K562 (cell line): Measurements from ENCODE around the gene COL25A1. TPM values are rescaled to one million over a fixed set of nuclear protein-coding genes. Genes with fewer than 3 reads are reported as not detected.

ENCODE experiments used
- ATAC-seq: fragments of 200-7000 bp; cut with Tn5 transposase; 3 replicates; pipeline ENCODE4 v1.9.1; 2020; ENCODE audit warnings: moderate library complexity
- BruUV-seq: library from RNA; stranded (reverse); fragments of 400-500 nt; replicated peaks from 2 replicates; lab custom pipeline; 2021; lab: Mats Ljungman, UMichigan
- CTCF ChIA-PET: fragments of 300-600 bp; formaldehyde crosslinking; extraction: SDS; loops from one replicate; lab custom pipeline; 2021; ENCODE audit warnings: low intra/inter-chr PET ratio; lab: Yijun Ruan, JAX
- POLR2A ChIA-PET: fragments of 300-600, 350-650 bp; sonication (Branson Sonifier 250); formaldehyde crosslinking; extraction: SDS; loops from one replicate; lab custom pipeline; 2021; ENCODE audit warnings: antibody characterized with exemption, inconsistent platforms; lab: Yijun Ruan, JAX
- DNase-seq, 4 experiments: peaks; one replicate each; pipeline versions ENCODE4 v3.0.0 to v3.0.0-alpha.2; 2011 to 2018; ENCODE audit warnings: low spot score in 3 of 4, mixed read lengths in 3 of 4; ENCODE audit errors: extremely low read depth in 1 of 4
- FAIRE-seq: peaks from 2 replicates; lab custom pipeline; 2011; peaks lifted over from hg19 to GRCh38; lab: Jason Lieb, UNC
- H2AFZ ChIP-seq: 2 replicates; pipeline ENCODE4 v1.6.0; 2011; ENCODE audit warnings: low read depth, low read length, control low read depth, inconsistent platforms
- H3K27ac ChIP-seq: fragments of 200-600 bp; 3 replicates; pipeline ENCODE4 v1.8.0; 2011; ENCODE audit warnings: low read depth, mild to moderate bottlenecking, control low read depth, inconsistent platforms, low read length, moderate library complexity, mixed read lengths; ENCODE audit errors: extremely low read depth
- H3K27me3 ChIP-seq, 2 experiments: fragments of 300-600 bp in 1 of 2; 2 replicates in 1 of 2; 3 replicates in 1 of 2; pipeline versions ENCODE4 v1.6.0 to v1.8.0; 2011; ENCODE audit warnings: inconsistent platforms in 2 of 2, low read length in 2 of 2, mild to moderate bottlenecking in 1 of 2, mixed read lengths in 1 of 2, moderate library complexity in 1 of 2; ENCODE audit not compliant: control insufficient read depth in 2 of 2, insufficient read depth in 2 of 2
- H3K36me3 ChIP-seq: fragments of 300-600 bp; 3 replicates; pipeline ENCODE4 v1.8.0; 2011; ENCODE audit warnings: mild to moderate bottlenecking, low read length, inconsistent platforms; ENCODE audit not compliant: control insufficient read depth, insufficient read depth
- H3K4me1 ChIP-seq, 2 experiments: fragments of 200-600 bp in 1 of 2; replicated peaks in 1 of 2; 2 replicates in 1 of 2; 3 replicates in 1 of 2; pipeline versions ENCODE4 v1.5.1 to v1.8.0; 2011; ENCODE audit warnings: inconsistent platforms in 2 of 2, low read length in 2 of 2, mild to moderate bottlenecking in 1 of 2, mixed read lengths in 1 of 2, moderate library complexity in 1 of 2; ENCODE audit not compliant: control insufficient read depth in 2 of 2, insufficient read depth in 2 of 2
- H3K4me2 ChIP-seq: 2 replicates; pipeline ENCODE4 v1.6.1; 2011; ENCODE audit warnings: low read length, control low read depth, inconsistent platforms, mixed read lengths; ENCODE audit not compliant: insufficient read depth
- H3K4me3 ChIP-seq: fragments of 200-600 bp; sonication (generic), shearing (Covaris generic); 2 replicates; pipeline ENCODE4 v1.5.1; 2016; ENCODE audit warnings: control low read depth, inconsistent platforms
- H3K79me2 ChIP-seq: fragments of 200-600 bp; 3 replicates; pipeline ENCODE4 v1.8.0; 2011; ENCODE audit warnings: low read length, inconsistent platforms; ENCODE audit not compliant: control insufficient read depth, insufficient read depth
- H3K9ac ChIP-seq, 2 experiments: 2 replicates each; pipeline versions ENCODE4 v1.6.0 to v1.6.1; 2011; ENCODE audit warnings: low read depth in 2 of 2, low read length in 2 of 2, control low read depth in 1 of 2, inconsistent platforms in 1 of 2, mild to moderate bottlenecking in 1 of 2, mixed read lengths in 1 of 2; ENCODE audit not compliant: insufficient read depth in 1 of 2
- H3K9me1 ChIP-seq: one replicate; pipeline ENCODE4 v1.6.0; 2011; ENCODE audit warnings: inconsistent platforms, mild to moderate bottlenecking, low read length, moderate library complexity; ENCODE audit not compliant: control insufficient read depth, insufficient read depth
- H3K9me3 ChIP-seq: replicated peaks from 2 replicates; pipeline ENCODE4 v1.5.1; 2011; ENCODE audit warnings: low read depth, low read length, inconsistent platforms; ENCODE audit not compliant: control insufficient read depth, insufficient read depth
- H4K20me1 ChIP-seq: replicated peaks from 2 replicates; pipeline ENCODE4 v1.6.1; 2011; ENCODE audit warnings: low read length, inconsistent platforms, mixed read lengths; ENCODE audit not compliant: control insufficient read depth, insufficient read depth
- BRF1 ChIP-seq: IDR thresholded peaks from 3 replicates; pipeline ENCODE4 v1.6.1; 2011; ENCODE audit warnings: borderline replicate concordance, mild to moderate bottlenecking; ENCODE audit not compliant: insufficient read length; ENCODE audit errors: extremely low read depth
- C11orf30 ChIP-seq: fragments of 450-650 bp; IDR thresholded peaks from 2 replicates; pipeline ENCODE4 v1.6.1; 2016; ENCODE audit warnings: low read depth, mild to moderate bottlenecking
- DACH1 ChIP-seq: fragments of 450-650 bp; IDR thresholded peaks from 2 replicates; pipeline ENCODE4 v1.6.1; 2018; ENCODE audit not compliant: partially characterized antibody
- FUS ChIP-seq: fragments of 200-400 bp; formaldehyde crosslinking; optimal IDR thresholded peaks from 2 replicates; pipeline ENCODE3; 2017; ENCODE audit warnings: low read depth, low read length
- MAFG ChIP-seq: fragments of 450-650 bp; conservative IDR thresholded peaks from 2 replicates; pipeline ENCODE4 v1.6.1; 2016; ENCODE audit warnings: missing genetic modification characterization, missing compliant biosample characterization
- NR2C1 ChIP-seq, 2 experiments: fragments of 450-650 bp; IDR thresholded peaks; 2 replicates each; pipeline ENCODE4 v1.6.1; 2017; ENCODE audit warnings: mild to moderate bottlenecking in 2 of 2, antibody characterized with exemption in 1 of 2, inconsistent platforms in 1 of 2, missing compliant biosample characterization in 1 of 2, missing genetic modification characterization in 1 of 2
- PTTG1 ChIP-seq: fragments of 450-650 bp; IDR thresholded peaks from 2 replicates; pipeline ENCODE4 v1.6.1; 2016; ENCODE audit warnings: low read depth, mild to moderate bottlenecking, missing genetic modification characterization, missing compliant biosample characterization
- SOX6 ChIP-seq: fragments of 450-650 bp; IDR thresholded peaks from 2 replicates; pipeline ENCODE4 v1.6.1; 2014; ENCODE audit warnings: mild to moderate bottlenecking
- TFE3 ChIP-seq: fragments of 450-650 bp; formaldehyde crosslinking; IDR thresholded peaks from 2 replicates; pipeline ENCODE4 v1.4.0; 2020; ENCODE audit warnings: mild to moderate bottlenecking, mixed read lengths
- ZFP91 ChIP-seq: sonication (generic); formaldehyde crosslinking; IDR thresholded peaks from 2 replicates; pipeline ENCODE4 v1.8.0; 2022; ENCODE audit warnings: mild to moderate bottlenecking, missing genetic modification reagents
- ZNF316 ChIP-seq: fragments of 450-650 bp; IDR thresholded peaks from 2 replicates; pipeline ENCODE4 v1.6.1; 2016
- ZNF583 ChIP-seq: fragments of 250-450 bp; sonication (Bioruptor Pico); IDR thresholded peaks from 2 replicates; pipeline ENCODE4 v1.4.0; 2020
- ZNF589 ChIP-seq: fragments of 200-800 bp; sonication (Bioruptor generic); IDR thresholded peaks from 2 replicates; pipeline ENCODE4 v1.6.1; 2016; ENCODE audit warnings: low read depth, missing genetic modification characterization, missing compliant biosample characterization
- WGBS: fragments of 100-300 bp; shearing (Covaris generic); methylation state at CpG from one replicate; pipeline ENCODE4 v1.1.6; 2016; ENCODE audit warnings: low coverage, mixed read lengths; ENCODE audit not compliant: insufficient coverage; ENCODE audit errors: missing lambda C conversion rate; 5-methylcytosine and 5-hydroxymethylcytosine counted together
- in situ Hi-C: fragments of 300-500 bp; cut with MboI; formaldehyde crosslinking; loops from 4 replicates; pipeline ENCODE4 v1.15.0; 2018; ENCODE audit warnings: inconsistent platforms, mixed read lengths
- intact Hi-C: fragments of 100-400 bp; cut with micrococcal nuclease; formaldehyde crosslinking; loops from 2 replicates; pipeline ENCODE4 v1.14.2; 2022
- polyA plus RNA-seq, 8 experiments: library from polyadenylated mRNA; depleted of rRNA in 4 of 8; stranded (reverse) in 5 of 8; unstranded in 3 of 8; fragments of >200 nt; fragmentation: Nextera tagmentation in 2 of 8; fragmentation: Illumina TruSeq in 1 of 8; extraction: Ambion mirVana in 2 of 8; extraction: Trizol in 1 of 8; gene quantifications; 2 replicates each; pipeline versions ENCODE4 v1.2.1 to v1.2.3, GENCODE V29; 2011 to 2014; ENCODE audit warnings: inconsistent platforms in 1 of 8, missing spikeins in 1 of 8
- total RNA-seq, 7 experiments: library from RNA; depleted of rRNA in 6 of 7; stranded (reverse); fragments of >200 nt in 6 of 7; fragmentation: Illumina TruSeq in 2 of 7; extraction: Trizol in 2 of 7; gene quantifications; 2 replicates each; pipeline versions ENCODE4 v1.2.1 to v1.2.3, GENCODE V29; 2011 to 2021; ENCODE audit warnings: low replicate concordance in 1 of 7

The COL25A1 gene
- total and polyA plus RNA-seq, 9 of the 15 experiments (the other 6 are each of a cell fraction or from before 2014, with no cell fraction given) = 0.03 to 0.62 (median 0.27) TPM

GRCh38 chr4:108810087-108810486, 492.4 kb downstream of the COL25A1 start:
- ChIA-PET CTCF (no interaction called here), POLR2A (no interaction called here)
- Histone ChIP-seq H3K9ac (no peak overlapping the region), H3K9me3 (no peaks in the 10 kb centered on the region), H3K4me2 (no peak overlapping the region), H3K36me3 (no peaks in the 10 kb centered on the region), H3K4me3 (no peak overlapping the region), H3K27me3 (peaks cover 0 to 6% of the 10 kb centered on the region in 2 experiments; a peak in 1 of 5 replicates), H2AFZ (no peak overlapping the region), H3K9me1 (no peaks in the 10 kb centered on the region), H3K4me1 (no peaks in the 10 kb centered on the region), H3K27ac (no peak overlapping the region), H3K79me2 (no peaks in the 10 kb centered on the region), H4K20me1 (no peaks in the 10 kb centered on the region)
- DNase-seq (no peak), FAIRE-seq (no peak), ATAC-seq (no peak)
- intact Hi-C loops = no loop called here
- in situ Hi-C loops = no loop called here
- BruUV-seq = no TSS peak
- TF ChIP-seq DACH1 (no peak), MAFG (peak; percentile 44; the same call in 1 of the 2 replicates), ZNF316 (peak; percentile 81), C11orf30 (peak; percentile 44; the same call in 1 of the 2 replicates), ZNF589 (no peak)
- TF ChIP-seq, all 486 proteins: peak for 3
- 0% methylated on average over 1 of the region's 1 CpG for WGBS

GRCh38 chr4:108804648-108805273, 497.7 kb downstream of the COL25A1 start:
- ChIA-PET CTCF (no interaction called here), POLR2A (interaction anchor here (0.5 kb wide), 1 partner anchor 155 kb away, joined by 3 read pairs; the partner anchor contains the start of gene OSTC)
- H3K4me2 ChIP-seq = no peak overlapping the region
- no peaks in the 10 kb centered on the region for H3K9me3 ChIP-seq
- H3K79me2 ChIP-seq = no peaks in the 10 kb centered on the region
- H3K4me1 ChIP-seq = no peaks in the 10 kb centered on the region
- FAIRE-seq (no peak), ATAC-seq (no peak), DNase-seq (no peak)
- intact Hi-C loops = no loop called here
- H3K9me1 ChIP-seq = no peaks in the 10 kb centered on the region
- H3K27me3 ChIP-seq = peaks cover 14 to 15% of the 10 kb centered on the region in 2 experiments; a peak in 3 of 5 replicates
- 7% methylated on average over 5 of the region's 5 CpGs for WGBS
- H2AFZ ChIP-seq = no peak overlapping the region
- BruUV-seq = no TSS peak
- no peak overlapping the region for H3K9ac ChIP-seq
- no peak overlapping the region for H3K27ac ChIP-seq
- H3K36me3 ChIP-seq = no peaks in the 10 kb centered on the region
- H3K4me3 ChIP-seq = no peak overlapping the region
- in situ Hi-C loops = no loop called here
- no peaks in the 10 kb centered on the region for H4K20me1 ChIP-seq
- no peak for TF ChIP-seq TFE3 (CRISPR knock-in tag)
- TF ChIP-seq SOX6 = no peak
- no peak for TF ChIP-seq ZFP91 (CRISPR knock-in tag)
- no peak for TF ChIP-seq ZNF583 (CRISPR knock-in tag)
- TF ChIP-seq FUS = no peak
- no peak for TF ChIP-seq BRF1
- no peak for TF ChIP-seq PTTG1
- no peak for TF ChIP-seq NR2C1 (IDR thresholded peaks at IDR 0.05)
- no peak for TF ChIP-seq NR2C1 (tag; IDR thresholded peaks at IDR 0.05)
